ENCODE results near the gene PMCH. TPM values are rescaled to one million over a fixed set of nuclear protein-coding genes. Genes with fewer than 3 reads are reported as not detected.

The PMCH gene
- total RNA-seq, 4 donors from 2014 or later = not detected

GRCh38 chr12:102220736-102221135 is 23.1 kb upstream of the PMCH start:
- intact Hi-C loops (cut with DNase I; ENCODE audit: low total_unique reads) = no loop called here
- no peak overlapping the region for H3K4me3 ChIP-seq (ENCODE audit: low read depth, poor library complexity, severe bottlenecking)
- no peak for DNase-seq (ENCODE audit: low spot score in 2 of 2)
- TF ChIP-seq CTCF (IDR thresholded peaks at IDR 0.05) (no peak), POLR2A (IDR thresholded peaks at IDR 0.05) (no peak)

- no peak overlapping the region for H3K4me3 ChIP-seq (ENCODE audit: low read depth, poor library complexity, severe bottlenecking)
- 81 to 82% methylated on average over 5 of the region's 5 CpGs for WGBS, 2 donors
- no peak for TF ChIP-seq POLR2A (IDR thresholded peaks at IDR 0.05)
- no peak for TF ChIP-seq CTCF (IDR thresholded peaks at IDR 0.05)
- intact Hi-C loops (cut with DNase I; ENCODE audit: low total_unique reads) = no loop called here
- DNase-seq (ENCODE audit: low spot score in 2 of 2) = no peak
Measured at GRCh38 chr12:102215992-102216691, 18.5 kb upstream of the PMCH start.

- TF ChIP-seq POLR2A (IDR thresholded peaks at IDR 0.05) = no peak
- no peak for TF ChIP-seq CTCF (IDR thresholded peaks at IDR 0.05)
- DNase-seq (ENCODE audit: low spot score in 2 of 2) = no peak
- H3K4me3 ChIP-seq (ENCODE audit: low read depth, poor library complexity, severe bottlenecking) = no peak overlapping the region
- WGBS, 2 donors = 92 to 94% methylated on average over 2 of the region's 2 CpGs
- intact Hi-C loops (cut with DNase I; ENCODE audit: low total_unique reads) = no loop called here
Measured at GRCh38 chr12:102204025-102204424, 6.4 kb upstream of the PMCH start.

GRCh38 chr12:102202556-102202955 is 4.9 kb upstream of the PMCH start:
- intact Hi-C loops (cut with DNase I; ENCODE audit: low total_unique reads) = no loop called here
- no peak overlapping the region for H3K4me3 ChIP-seq (ENCODE audit: low read depth, poor library complexity, severe bottlenecking)
- TF ChIP-seq POLR2A (IDR thresholded peaks at IDR 0.05) = no peak
- TF ChIP-seq CTCF (IDR thresholded peaks at IDR 0.05) = no peak
- DNase-seq (ENCODE audit: low spot score in 2 of 2) = no peak
- WGBS, 2 donors = 85 to 87% methylated on average over 4 of the region's 4 CpGs

GRCh38 chr12:102201436-102202061 is 3.9 kb upstream of the PMCH start:
- intact Hi-C loops (cut with DNase I; ENCODE audit: low total_unique reads) = no loop called here
- 51 to 69% methylated on average over 3 of the region's 3 CpGs for WGBS, 2 donors
- DNase-seq (ENCODE audit: low spot score in 2 of 2) = no peak
- TF ChIP-seq POLR2A (IDR thresholded peaks at IDR 0.05) = no peak
- TF ChIP-seq CTCF (IDR thresholded peaks at IDR 0.05) = no peak
- H3K4me3 ChIP-seq (ENCODE audit: low read depth, poor library complexity, severe bottlenecking) = no peak overlapping the region
